ENCODE results near the gene MCM8.

The MCM8 gene

GRCh38 chr20:6046432-6046831 is 96.0 kb downstream of the MCM8 start:
- DNase-seq, result no peak

- no peak for DNase-seq
These were observed 97.9 kb downstream of the MCM8 start for GRCh38 chr20:6048391-6048790.

All from DMS 273 treated with DMSO at 0.1 percent for 48 hours (cell line).